Pancreas (tissue), 10 donors: ENCODE results near the gene CACNG7. TPM values are rescaled to one million over a fixed set of nuclear protein-coding genes. Genes with fewer than 3 reads are reported as not detected.

Experiments used
- ATAC-seq, 4 donors: fragments of 200-7000 bp; cut with Tn5 transposase; one replicate each; pipeline versions ENCODE4 v1.8.0 to v1.9.1; 2020; ENCODE audit warnings: mild to moderate bottlenecking in 4 of 4, moderate library complexity in 4 of 4
- DNase-seq, 6 donors: peaks; one replicate each; pipeline ENCODE4 v3.0.0-alpha.2; 2020
- FAIRE-seq: peaks from 2 replicates; lab custom pipeline; 2012; peaks lifted over from hg19 to GRCh38; lab: Jason Lieb, UNC
- H3K27ac ChIP-seq, 4 donors: fragments of 200-600 bp; sonication (generic); 1 replicate in 3 of 4; 2 replicates in 1 of 4; pipeline versions ENCODE4 v1.5.0 to v1.8.0; 2020
- H3K27me3 ChIP-seq, 4 donors: fragments of 200-600 bp; one replicate each; pipeline ENCODE4 v1.8.0; 2021
- H3K36me3 ChIP-seq, 3 donors: fragments of 200-600 bp; sonication (generic) in 1 of 3; one replicate each; pipeline versions ENCODE4 v1.5.0 to v1.8.0; 2020 to 2021
- H3K4me1 ChIP-seq, 3 donors: fragments of 200-600 bp; one replicate each; pipeline ENCODE4 v1.8.0; 2021
- H3K4me3 ChIP-seq, 4 donors: fragments of 200-600 bp; sonication (generic) in 2 of 4; one replicate each; pipeline versions ENCODE4 v1.5.0 to v1.8.0; 2020 to 2021
- H3K9me3 ChIP-seq, 4 donors: fragments of 200-600 bp; one replicate each; pipeline ENCODE4 v1.8.0; 2021
- WGBS, 2 donors: extraction: QIAGEN DNeasy Blood & Tissue Kit; methylation state at CpG; one replicate each; pipeline ENCODE4 v1.1.7; 2013; 5-methylcytosine and 5-hydroxymethylcytosine counted together
- intact Hi-C, 3 donors: fragments of 100-400 bp; cut with DNase I; formaldehyde crosslinking; loops; one replicate each; pipeline versions ENCODE4 v1.11.1 to v1.14.2; 2022
- polyA plus RNA-seq, 2 donors: library from polyadenylated mRNA; stranded (reverse); fragments of 200-250 nt; gene quantifications; one replicate each; pipeline ENCODE4 v1.2.3, GENCODE V29; 2013
- total RNA-seq, 6 donors: library from RNA; stranded (reverse); fragmentation: NEBNext Ultra II Directional in 4 of 6; extraction: Animal tissue kit (Norgen Biotek cat#: 25700) in 4 of 6; gene quantifications; one replicate each; pipeline versions ENCODE4 v1.2.1 to v1.2.4, GENCODE V29; 2021 to 2023
- TF ChIP-seq, protein P1 (sequence below), 4 donors: fragments of 200-600 bp; sonication (generic) in 3 of 4; IDR thresholded peaks; one replicate each; pipeline versions ENCODE4 v1.5.0 to v1.8.0; 2021; ENCODE audit warnings: antibody characterized with exemption in 4 of 4
- donor health status: healthy with polysubstance abuse.
- donor health status: DM: no; HTN: no; CAD: no; lungs with moderate emphysema.
- donor health status: DM: no; HTN: no; CAD: no.
- donor health status: control.
- donor health status: control.
- donor health status: Bipolar disorder and iron deficiency.
- donor health status: DM: yes; HTN: yes; CAD: no.
- donor health status: DM: no; HTN: no; CAD: no.
- donor health status: DM: no; HTN: no; CAD: no.
- donor health status: DM: yes; HTN: yes; CAD: no.

CACNG7 gene
- total and polyA plus RNA-seq, 8 donors: 0.02 to 0.09 (median 0.06) TPM; not detected in 4

DNA sequence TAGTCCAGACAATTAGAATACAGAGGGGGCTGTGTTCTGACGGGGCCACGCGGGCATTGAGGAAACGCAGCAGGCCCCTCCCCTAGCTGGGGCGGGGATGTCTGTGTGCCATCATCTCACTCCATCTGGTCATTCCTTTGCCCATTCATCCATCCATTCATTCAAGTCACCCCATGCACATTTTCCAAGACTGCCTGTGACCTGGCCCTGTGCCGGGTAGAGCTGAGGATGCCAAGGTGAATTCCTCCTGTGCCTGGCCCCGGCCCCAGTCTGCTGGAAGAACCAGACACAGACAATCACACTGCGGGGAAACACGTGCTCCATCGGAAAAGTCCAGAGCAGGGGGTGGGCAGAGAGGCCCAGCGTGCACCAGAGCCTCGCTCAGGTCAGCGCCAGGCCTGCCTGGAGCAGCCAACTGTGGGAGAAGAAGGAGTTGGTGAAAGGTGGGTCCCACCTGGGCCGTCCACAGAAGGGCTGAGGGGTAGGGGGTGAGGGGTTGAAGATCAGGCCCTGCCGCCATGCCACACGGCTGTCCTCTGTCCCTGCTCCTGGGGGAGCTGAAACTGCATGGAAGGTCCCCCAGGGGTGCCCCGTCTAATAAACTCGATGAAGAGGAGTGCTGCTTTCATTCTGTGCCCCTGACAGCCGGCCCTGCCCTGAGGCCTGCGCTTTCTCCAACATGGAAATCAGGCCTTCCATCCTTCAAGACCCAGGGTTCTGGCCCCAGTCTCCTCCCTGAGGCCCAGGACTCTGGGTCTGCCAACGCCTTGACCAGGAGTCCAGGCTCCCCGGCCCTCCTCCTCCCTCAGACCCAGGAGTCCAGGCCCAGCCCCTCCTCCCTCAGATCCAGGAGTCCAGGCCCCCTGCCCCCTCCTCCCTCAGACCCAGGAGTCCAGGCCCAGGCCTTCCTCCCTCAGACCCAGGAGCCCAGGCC lies 80.8 kb downstream of the CACNG7 start:
- no peak overlapping the region for H3K27ac ChIP-seq
- intact Hi-C loops: no loop called here
- ATAC-seq (no peak), DNase-seq (no peak), FAIRE-seq (no peak)
- no peak overlapping the region for H3K4me3 ChIP-seq
- no peaks in the 10 kb centered on the region for H3K9me3 ChIP-seq
- H3K36me3 ChIP-seq: no peaks in the 10 kb centered on the region
- peaks cover 0 to 12% (median 4%) of the 10 kb centered on the region in 4 donors for H3K27me3 ChIP-seq
- no peaks in the 10 kb centered on the region for H3K4me1 ChIP-seq
- 56 to 63% methylated on average over 20 to 22 of the region's 22 CpGs for WGBS, 2 donors
- TF ChIP-seq, protein P1, sequence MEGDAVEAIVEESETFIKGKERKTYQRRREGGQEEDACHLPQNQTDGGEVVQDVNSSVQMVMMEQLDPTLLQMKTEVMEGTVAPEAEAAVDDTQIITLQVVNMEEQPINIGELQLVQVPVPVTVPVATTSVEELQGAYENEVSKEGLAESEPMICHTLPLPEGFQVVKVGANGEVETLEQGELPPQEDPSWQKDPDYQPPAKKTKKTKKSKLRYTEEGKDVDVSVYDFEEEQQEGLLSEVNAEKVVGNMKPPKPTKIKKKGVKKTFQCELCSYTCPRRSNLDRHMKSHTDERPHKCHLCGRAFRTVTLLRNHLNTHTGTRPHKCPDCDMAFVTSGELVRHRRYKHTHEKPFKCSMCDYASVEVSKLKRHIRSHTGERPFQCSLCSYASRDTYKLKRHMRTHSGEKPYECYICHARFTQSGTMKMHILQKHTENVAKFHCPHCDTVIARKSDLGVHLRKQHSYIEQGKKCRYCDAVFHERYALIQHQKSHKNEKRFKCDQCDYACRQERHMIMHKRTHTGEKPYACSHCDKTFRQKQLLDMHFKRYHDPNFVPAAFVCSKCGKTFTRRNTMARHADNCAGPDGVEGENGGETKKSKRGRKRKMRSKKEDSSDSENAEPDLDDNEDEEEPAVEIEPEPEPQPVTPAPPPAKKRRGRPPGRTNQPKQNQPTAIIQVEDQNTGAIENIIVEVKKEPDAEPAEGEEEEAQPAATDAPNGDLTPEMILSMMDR (IDR thresholded peaks at IDR 0.05): no peak

DNA sequence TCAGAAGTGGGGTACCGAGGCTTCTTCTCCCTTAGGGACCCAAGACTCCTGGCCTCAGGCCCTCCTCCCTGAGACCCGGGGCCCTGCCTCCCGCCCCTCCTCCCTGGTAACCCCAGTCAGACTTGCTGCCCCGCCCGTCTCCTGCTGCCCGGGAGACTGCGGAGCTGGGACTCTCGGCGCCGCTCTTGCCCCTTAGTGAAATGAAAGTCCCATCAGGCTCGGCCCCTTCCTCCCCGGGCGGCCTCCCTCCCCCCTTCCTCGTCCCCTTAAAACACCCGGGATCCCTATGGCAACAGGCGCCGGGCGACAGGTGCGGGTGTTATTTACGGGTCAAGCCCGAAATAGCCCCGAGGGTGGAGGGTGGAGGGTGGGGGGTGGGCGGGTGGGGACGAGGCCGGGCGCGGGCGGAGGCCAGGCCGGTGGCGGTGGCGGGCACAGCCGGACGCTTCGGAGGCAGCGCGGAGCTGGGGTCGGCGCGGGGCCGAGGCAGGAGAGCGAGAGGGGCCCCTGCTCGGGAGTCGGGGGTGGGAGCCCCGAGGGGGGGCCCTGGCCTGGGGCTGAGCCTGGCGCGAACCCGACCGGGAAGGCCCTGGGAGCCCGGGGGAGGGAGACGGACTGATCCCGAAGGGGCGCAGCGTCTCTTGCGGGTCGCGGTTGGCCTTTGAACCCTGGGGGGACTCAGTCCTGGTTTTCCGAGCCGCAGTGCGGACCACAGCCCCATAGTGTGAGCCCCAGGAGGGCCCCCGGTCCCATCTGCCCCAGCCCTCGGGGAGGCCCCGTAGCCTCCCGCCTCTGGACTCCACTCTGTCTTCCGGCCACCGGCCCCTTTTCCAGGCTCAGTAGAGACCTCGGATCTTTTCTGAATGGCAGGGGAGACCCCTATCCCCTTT lies 82.4 kb downstream of the CACNG7 start, which contains the start of gene CACNG6:
CACNG6 (plus strand) TSS at position 414 of the 890 bp plus-strand sequence. CDS start 1,241 bp downstream, outside the sequence.
- TF ChIP-seq, protein P1 (IDR thresholded peaks at IDR 0.05): no peak
- Histone ChIP-seq H3K4me3 (peak within 1 kb of the TSS in 2 of 4 donors; percentile 21 to 39), H3K4me1 (no peaks in the 10 kb centered on the region), H3K9me3 (no peaks in the 10 kb centered on the region), H3K27me3 (peaks cover 0 to 15% (median 4%) of the 10 kb centered on the region in 4 donors), H3K36me3 (no peaks in the 10 kb centered on the region), H3K27ac (no peak within 1 kb of the TSS)
- no peak for FAIRE-seq
- ATAC-seq: peak in 1 of 4 donors; percentile 22
- WGBS, 2 donors: 7% methylated on average over 59 to 66 of the region's 66 CpGs
- intact Hi-C loops: no loop called here
- peak in 2 of 6 donors; percentile 26 to 68 for DNase-seq

DNA sequence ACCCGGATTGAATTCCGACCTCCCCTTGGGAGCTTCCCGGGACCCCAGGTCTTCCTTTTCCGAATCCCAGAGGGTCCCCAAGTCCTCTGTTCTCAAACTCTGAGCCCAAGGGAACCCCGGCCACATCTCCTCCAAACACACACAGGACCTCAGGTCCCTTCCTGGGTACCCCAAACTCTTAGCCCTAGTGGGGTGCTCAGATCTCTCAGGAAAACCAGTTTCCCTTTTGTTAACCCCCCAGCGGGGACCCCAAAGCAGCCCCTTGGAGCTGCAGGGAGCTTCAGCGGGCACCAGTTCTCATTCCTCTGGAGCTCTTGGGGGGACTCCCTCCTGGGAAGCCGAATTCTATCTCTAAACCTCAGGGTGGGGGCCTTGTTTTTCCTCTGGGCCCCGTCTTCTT lies 83.1 kb downstream of the CACNG7 start:
- 54 to 71% methylated on average over 9 of the region's 9 CpGs for WGBS, 2 donors
- no peaks in the 10 kb centered on the region for H3K9me3 ChIP-seq
- FAIRE-seq: no peak
- no peak overlapping the region for H3K4me3 ChIP-seq
- H3K27ac ChIP-seq: no peak overlapping the region
- no peaks in the 10 kb centered on the region for H3K36me3 ChIP-seq
- no peak for ATAC-seq
- peaks cover 0 to 15% (median 4%) of the 10 kb centered on the region in 4 donors for H3K27me3 ChIP-seq
- TF ChIP-seq, protein P1 (IDR thresholded peaks at IDR 0.05): no peak
- H3K4me1 ChIP-seq: no peaks in the 10 kb centered on the region
- no peak for DNase-seq
- intact Hi-C loops: no loop called here

DNA sequence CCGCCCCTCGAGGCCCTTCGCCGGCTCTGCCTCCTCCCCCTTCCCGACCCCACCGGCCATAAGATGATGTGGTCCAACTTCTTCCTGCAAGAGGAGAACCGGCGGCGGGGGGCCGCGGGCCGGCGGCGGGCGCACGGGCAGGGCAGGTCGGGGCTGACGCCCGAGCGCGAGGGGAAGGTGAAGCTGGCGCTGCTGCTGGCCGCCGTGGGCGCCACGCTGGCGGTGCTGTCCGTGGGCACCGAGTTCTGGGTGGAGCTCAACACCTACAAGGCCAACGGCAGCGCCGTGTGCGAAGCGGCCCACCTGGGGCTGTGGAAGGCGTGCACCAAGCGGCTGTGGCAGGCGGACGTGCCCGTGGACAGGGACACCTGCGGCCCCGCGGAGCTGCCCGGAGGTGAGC lies 83.7 kb downstream of the CACNG7 start:
- peaks cover 0 to 15% (median 4%) of the 10 kb centered on the region in 4 donors for H3K27me3 ChIP-seq
- H3K4me3 ChIP-seq: no peak overlapping the region
- ATAC-seq (no peak), DNase-seq (no peak), FAIRE-seq (no peak)
- 19 to 21% methylated on average over 42 to 43 of the region's 43 CpGs for WGBS, 2 donors
- H3K4me1 ChIP-seq: no peaks in the 10 kb centered on the region
- intact Hi-C loops: no loop called here
- no peaks in the 10 kb centered on the region for H3K36me3 ChIP-seq
- H3K27ac ChIP-seq: no peak overlapping the region
- TF ChIP-seq, protein P1 (IDR thresholded peaks at IDR 0.05): no peak
- no peaks in the 10 kb centered on the region for H3K9me3 ChIP-seq
